Kidney (tissue), 14 donors: Measurements from ENCODE around the gene PKLR. TPM values are rescaled to one million over a fixed set of nuclear protein-coding genes. Genes with fewer than 3 reads are reported as not detected.

Source experiments
- DNase-seq, 5 donors: peaks; one replicate each; pipeline ENCODE4 v3.0.0-alpha.2; 2013 to 2020
- FAIRE-seq: peaks from 2 replicates; lab custom pipeline; 2012; peaks lifted over from hg19 to GRCh38; lab: Jason Lieb, UNC
- H3K27ac ChIP-seq, 2 donors: one replicate each; pipeline ENCODE4 v1.7.0; 2013; ENCODE audit warnings: low read depth in 2 of 2, low read length in 2 of 2, inconsistent platforms in 1 of 2
- H3K27me3 ChIP-seq: one replicate; pipeline ENCODE4 v1.7.1; 2013; ENCODE audit warnings: low read length, inconsistent platforms; ENCODE audit not compliant: control insufficient read depth, insufficient read depth
- H3K36me3 ChIP-seq, 3 donors: one replicate each; pipeline versions ENCODE4 v1.7.0 to v1.7.1; 2013; ENCODE audit warnings: low read length in 3 of 3, control low read depth in 1 of 3, inconsistent platforms in 1 of 3; ENCODE audit not compliant: insufficient read depth in 3 of 3, control insufficient read depth in 2 of 3
- H3K4me1 ChIP-seq, 3 donors: one replicate each; pipeline versions ENCODE4 v1.7.0 to v1.7.1; 2013; ENCODE audit warnings: low read length in 3 of 3, inconsistent platforms in 1 of 3, low read depth in 1 of 3; ENCODE audit not compliant: control insufficient read depth in 2 of 3, insufficient read depth in 2 of 3
- H3K4me3 ChIP-seq, 3 donors: one replicate each; pipeline versions ENCODE4 v1.7.0 to v1.8.1; 2013; ENCODE audit warnings: low read length in 3 of 3, control low read depth in 1 of 3, inconsistent platforms in 1 of 3
- H3K9ac ChIP-seq, 3 donors: one replicate each; pipeline versions ENCODE4 v1.7.0 to v1.7.1; 2013; ENCODE audit warnings: low read length in 3 of 3, control low read depth in 1 of 3, inconsistent platforms in 1 of 3
- H3K9me3 ChIP-seq, 3 donors: one replicate each; pipeline versions ENCODE4 v1.7.0 to v1.7.1; 2013; ENCODE audit warnings: low read length in 3 of 3, control low read depth in 1 of 3, inconsistent platforms in 1 of 3; ENCODE audit not compliant: control insufficient read depth in 2 of 3, insufficient read depth in 1 of 3
- CTCF ChIP-seq: IDR thresholded peaks from 3 replicates; pipeline ENCODE4 v1.5.1; 2012; ENCODE audit warnings: mild to moderate bottlenecking, moderate library complexity, borderline replicate concordance; ENCODE audit not compliant: insufficient read depth; ENCODE audit errors: extremely low read depth
- intact Hi-C: fragments of 100-400 bp; cut with DNase I; formaldehyde crosslinking; loops from one replicate; pipeline ENCODE4 v1.11.1; 2022
- polyA plus RNA-seq: library from polyadenylated mRNA; stranded (reverse); fragments of 350-450 nt; fragmentation: Illumina TruSeq; extraction: RNeasy Lipid Tissue Mini Kit (QIAGEN cat#74804); gene quantifications from one replicate; pipeline ENCODE4 v1.2.3, GENCODE V29; 2014; ENCODE audit warnings: low read depth, low replicate concordance; ENCODE audit not compliant: insufficient read depth
- total RNA-seq: library from RNA; stranded (reverse); fragmentation: NEBNext Ultra II Directional; extraction: Animal tissue kit (Norgen Biotek cat#: 25700); gene quantifications from one replicate; pipeline ENCODE4 v1.2.1, GENCODE V29; 2021
- donor health status: control.
- donor health status: control.
- donor health status: control.
- donor health status: control.
- donor health status: control.
- donor health status: DM: yes; HTN: yes; CAD: no.
- donor health status: Normal renal cell carcinoma (clear cell type).

The PKLR gene
- total and polyA plus RNA-seq, 2 donors from 2014 or later: 0.82 to 19.9 TPM

- DNase-seq (no peak), FAIRE-seq (no peak)
- Histone ChIP-seq H3K27ac (no peak overlapping the region), H3K9ac (no peak overlapping the region), H3K9me3 (no peaks in the 10 kb centered on the region), H3K4me3 (no peak overlapping the region), H3K27me3 (no peaks in the 10 kb centered on the region), H3K4me1 (peaks cover 0 to 19% (median 12%) of the 10 kb centered on the region in 3 donors), H3K36me3 (no peaks in the 10 kb centered on the region)
- no peak for TF ChIP-seq CTCF
- intact Hi-C loops: no loop called here
These were observed 49.7 kb downstream of the PKLR start for GRCh38 chr1:155251566-155251965.

GRCh38 chr1:155250633-155251449, 50.4 kb downstream of the PKLR start:
- peak; percentile 100 for TF ChIP-seq CTCF
- Histone ChIP-seq H3K4me3 (peak overlapping the region in 1 of 3 donors; percentile 31), H3K27ac (no peak overlapping the region), H3K9me3 (no peaks in the 10 kb centered on the region), H3K36me3 (no peaks in the 10 kb centered on the region), H3K9ac (peak overlapping the region in 1 of 3 donors; percentile 16), H3K27me3 (no peaks in the 10 kb centered on the region), H3K4me1 (peaks cover 0 to 16% (median 8%) of the 10 kb centered on the region in 3 donors)
- intact Hi-C loops: no loop called here
- DNase-seq (peak; percentile 96 to 98 (median 96)), FAIRE-seq (no peak)

GRCh38 chr1:155250246-155250632, 51.0 kb downstream of the PKLR start:
- FAIRE-seq (no peak), DNase-seq (peak in 1 of 5 donors; percentile 84)
- intact Hi-C loops: no loop called here
- Histone ChIP-seq H3K4me1 (peaks cover 0 to 15% (median 7%) of the 10 kb centered on the region in 3 donors), H3K9ac (no peak overlapping the region), H3K27ac (no peak overlapping the region), H3K27me3 (no peaks in the 10 kb centered on the region), H3K9me3 (no peaks in the 10 kb centered on the region), H3K36me3 (no peaks in the 10 kb centered on the region), H3K4me3 (peak overlapping the region in 1 of 3 donors; percentile 31)
- TF ChIP-seq CTCF: no peak
